IMR-90 (cell line): ENCODE results near the gene HSF2BP. TPM values are rescaled to one million over a fixed set of nuclear protein-coding genes. Genes with fewer than 3 reads are reported as not detected.

Experiments
- ATAC-seq: fragments of 200-7000 bp; cut with Tn5 transposase; 2 replicates; pipeline ENCODE4 v1.9.1; 2020; ENCODE audit warnings: low read depth, mild to moderate bottlenecking, moderate library complexity
- BruUV-seq: library from RNA; stranded (reverse); fragments of 400-500 nt; replicated peaks from 2 replicates; lab custom pipeline; 2021; lab: Mats Ljungman, UMichigan
- CTCF ChIA-PET: fragments of 300-600 bp; formaldehyde crosslinking; extraction: SDS; loops from one replicate; lab custom pipeline; 2021; ENCODE audit warnings: antibody characterized with exemption; lab: Yijun Ruan, JAX
- POLR2A ChIA-PET: fragments of 300-600 bp; sonication (Branson Sonifier 250); formaldehyde crosslinking; loops from one replicate; lab custom pipeline; 2022; ENCODE audit warnings: antibody characterized with exemption; ENCODE audit not compliant: unreplicated experiment; lab: Charles Lee
- DNase-seq: peaks from one replicate; pipeline ENCODE4 v3.0.0; 2013
- H2AFZ ChIP-seq: replicated peaks from 2 replicates; pipeline ENCODE3; 2013; ENCODE audit warnings: low read length, mild to moderate bottlenecking; ENCODE audit not compliant: poor library complexity
- H2AK5ac ChIP-seq: 2 replicates; pipeline ENCODE4 v1.6.1; 2013; ENCODE audit warnings: low read depth, low read length, inconsistent platforms
- H2AK9ac ChIP-seq: replicated peaks from 2 replicates; pipeline ENCODE3; 2013; ENCODE audit warnings: mild to moderate bottlenecking, low read depth, low read length, moderate library complexity; ENCODE audit not compliant: poor library complexity
- H2BK120ac ChIP-seq: 2 replicates; pipeline ENCODE4 v1.6.1; 2013; ENCODE audit warnings: low read depth, low read length, inconsistent platforms
- H2BK15ac ChIP-seq: 3 replicates; pipeline ENCODE4 v1.6.1; 2013; ENCODE audit warnings: low read depth, low read length, inconsistent platforms
- H2BK20ac ChIP-seq: 2 replicates; pipeline ENCODE4 v1.6.1; 2013; ENCODE audit warnings: low read depth, mild to moderate bottlenecking, inconsistent platforms, low read length, moderate library complexity
- H2BK5ac ChIP-seq: 2 replicates; pipeline ENCODE4 v1.6.1; 2013; ENCODE audit warnings: mild to moderate bottlenecking, low read depth, low read length, inconsistent platforms; ENCODE audit not compliant: poor library complexity, severe bottlenecking
- H3K14ac ChIP-seq: replicated peaks from 2 replicates; pipeline ENCODE4 v1.6.1; 2013; ENCODE audit warnings: low read depth, low read length, inconsistent platforms
- H3K18ac ChIP-seq: 2 replicates; pipeline ENCODE4 v1.6.1; 2013; ENCODE audit warnings: low read depth, low read length, control low read depth
- H3K23ac ChIP-seq: 2 replicates; pipeline ENCODE4 v1.6.1; 2013; ENCODE audit warnings: low read depth, low read length, inconsistent platforms
- H3K27ac ChIP-seq: 2 replicates; pipeline ENCODE4 v1.5.1; 2013; ENCODE audit warnings: mild to moderate bottlenecking, control low read depth, low read length; ENCODE audit not compliant: insufficient read depth
- H3K27me3 ChIP-seq: 2 replicates; pipeline ENCODE4 v1.6.1; 2013; ENCODE audit warnings: low read length; ENCODE audit not compliant: control insufficient read depth, insufficient read depth
- H3K36me3 ChIP-seq: 2 replicates; pipeline ENCODE4 v1.6.1; 2013; ENCODE audit warnings: low read length, mixed read lengths; ENCODE audit not compliant: control insufficient read depth, insufficient read depth
- H3K4ac ChIP-seq: 2 replicates; pipeline ENCODE4 v1.6.1; 2013; ENCODE audit warnings: low read depth, low read length, inconsistent platforms
- H3K4me1 ChIP-seq: 2 replicates; pipeline ENCODE4 v1.6.1; 2013; ENCODE audit warnings: low read length, mixed read lengths; ENCODE audit not compliant: control insufficient read depth, insufficient read depth
- H3K4me2 ChIP-seq: 2 replicates; pipeline ENCODE4 v1.6.1; 2013; ENCODE audit warnings: low read depth, mild to moderate bottlenecking, control low read depth, low read length, moderate library complexity
- H3K4me3 ChIP-seq: 2 replicates; pipeline ENCODE4 v1.5.1; 2013; ENCODE audit warnings: low read depth, mild to moderate bottlenecking, control low read depth, low read length, moderate library complexity; ENCODE audit not compliant: insufficient read depth
- H3K56ac ChIP-seq: 2 replicates; pipeline ENCODE4 v1.6.1; 2013; ENCODE audit warnings: low read length, inconsistent platforms; ENCODE audit not compliant: insufficient read depth; ENCODE audit errors: extremely low read depth
- H3K79me1 ChIP-seq, 2 experiments: 2 replicates each; pipeline ENCODE4 v1.6.1; 2013; ENCODE audit warnings: low read length in 2 of 2, inconsistent platforms in 1 of 2, low read depth in 1 of 2
- H3K9ac ChIP-seq: 2 replicates; pipeline ENCODE4 v1.6.1; 2013; ENCODE audit warnings: low read depth, low read length, control low read depth
- H3K9me1 ChIP-seq: 2 replicates; pipeline ENCODE4 v1.6.1; 2013; ENCODE audit warnings: low read length, inconsistent platforms; ENCODE audit not compliant: insufficient read depth
- H3K9me3 ChIP-seq: 2 replicates; pipeline ENCODE4 v1.6.1; 2013; ENCODE audit warnings: low read length; ENCODE audit not compliant: control insufficient read depth, insufficient read depth
- H4K20me1 ChIP-seq: 2 replicates; pipeline ENCODE4 v1.6.1; 2013; ENCODE audit warnings: low read length, inconsistent platforms; ENCODE audit not compliant: insufficient read depth
- H4K5ac ChIP-seq: 2 replicates; pipeline ENCODE4 v1.6.1; 2013; ENCODE audit warnings: mild to moderate bottlenecking, low read depth, low read length, control low read depth
- H4K8ac ChIP-seq, 2 experiments: 2 replicates each; pipeline ENCODE4 v1.6.1; 2013; ENCODE audit warnings: low read depth in 2 of 2, low read length in 2 of 2, control low read depth in 1 of 2, inconsistent platforms in 1 of 2
- H4K91ac ChIP-seq: 2 replicates; pipeline ENCODE4 v1.6.1; 2013; ENCODE audit warnings: low read depth, low read length, inconsistent platforms; ENCODE audit not compliant: insufficient read depth
- CTCF ChIP-seq: conservative IDR thresholded peaks from 2 replicates; pipeline ENCODE4 v1.5.1; 2012; ENCODE audit warnings: mild to moderate bottlenecking, low read depth, low read length, improper control_type of control experiment
- ELK1 ChIP-seq: fragments of 150-350 bp; IDR thresholded peaks from 2 replicates; pipeline ENCODE4 v1.6.1; 2016; ENCODE audit warnings: low read depth, mild to moderate bottlenecking, low read length, moderate library complexity, borderline replicate concordance
- FOS ChIP-seq: fragments of 150-350 bp; IDR thresholded peaks from 2 replicates; pipeline ENCODE4 v1.6.1; 2016; ENCODE audit warnings: low read depth, low read length
- RAD21 ChIP-seq: IDR thresholded peaks from 2 replicates; pipeline ENCODE4 v1.6.1; 2012; ENCODE audit warnings: low read length, improper control_type of control experiment
- SMC3 ChIP-seq: fragments of 150-350 bp; IDR thresholded peaks from 2 replicates; pipeline ENCODE4 v1.6.1; 2016; ENCODE audit warnings: low read depth, mild to moderate bottlenecking, antibody characterized with exemption, low read length, moderate library complexity
- WGBS, 2 experiments: methylation state at CpG; one replicate each; pipeline versions ENCODE4 v1.1.5 to v1.1.7; 2013; ENCODE audit warnings: missing lambda C conversion rate in 2 of 2; ENCODE audit not compliant: insufficient read length in 1 of 2; ENCODE audit errors: extremely low coverage in 2 of 2; 5-methylcytosine and 5-hydroxymethylcytosine counted together
- dilution Hi-C: fragments of 300-500 bp; cut with HindIII; formaldehyde crosslinking; loops from one replicate; pipeline ENCODE4 v1.14.3; 2018; ENCODE audit warnings: low sequenced_read_pairs; ENCODE audit not compliant: unreplicated experiment
- in situ Hi-C: fragments of 300-500 bp; cut with MboI; formaldehyde crosslinking; loops from 3 replicates; pipeline ENCODE4 v1.14.3; 2019; ENCODE audit warnings: low sequenced_read_pairs, inconsistent platforms, mixed read lengths
- intact Hi-C: fragments of 100-400 bp; cut with micrococcal nuclease; formaldehyde crosslinking; loops from 2 replicates; pipeline ENCODE4 v1.10.0; 2022
- polyA plus RNA-seq, 3 experiments: library from polyadenylated mRNA; depleted of rRNA; stranded (reverse); fragments of >200 nt; gene quantifications; 2 replicates each; pipeline ENCODE4 v1.2.3, GENCODE V29; 2012; ENCODE audit warnings: low replicate concordance in 1 of 3
- total RNA-seq: library from RNA; depleted of rRNA; stranded (reverse); fragments of >200 nt; gene quantifications from 2 replicates; pipeline ENCODE4 v1.2.3, GENCODE V29; 2012

HSF2BP gene
- total and polyA plus RNA-seq, 2 of the 4 experiments (the other 2 are of a cell fraction): 0.87 to 0.90 TPM

GRCh38 chr21:43619856-43620255, 39.4 kb downstream of the HSF2BP start:
- H3K18ac ChIP-seq: no peak overlapping the region
- intact Hi-C loops: no loop called here
- H4K8ac ChIP-seq: no peak overlapping the region
- in situ Hi-C loops: no loop called here
- H4K5ac ChIP-seq: no peak overlapping the region
- H3K27me3 ChIP-seq: no peaks in the 10 kb centered on the region; the same call in 1 of the 2 replicates
- no peak overlapping the region for H2BK15ac ChIP-seq
- no peak overlapping the region for H2AFZ ChIP-seq
- no peak overlapping the region for H3K9ac ChIP-seq
- H2BK20ac ChIP-seq: no peak overlapping the region; the same call in 1 of the 2 replicates
- H3K4me2 ChIP-seq: no peak overlapping the region
- H3K27ac ChIP-seq: no peak overlapping the region
- ATAC-seq (no peak), DNase-seq (no peak)
- H3K36me3 ChIP-seq: no peaks in the 10 kb centered on the region
- TF ChIP-seq CTCF (peak; percentile 27), SMC3 (0 out of 2 replicates have a peak, but pooled peaks have one; percentile 5), RAD21 (peak; percentile 43), FOS (no peak), ELK1 (no peak)
- no TSS peak for BruUV-seq
- dilution Hi-C loops: no loop called here
- no peak overlapping the region for H3K4me3 ChIP-seq
- no peak overlapping the region for H3K4ac ChIP-seq
- H3K79me1 ChIP-seq: no peaks in the 10 kb centered on the region
- no peak overlapping the region for H2BK120ac ChIP-seq
- ChIA-PET POLR2A (no interaction called here), CTCF (interaction anchor here (0.9 kb wide), 1 partner anchor 15 kb away, joined by 4 read pairs; no protein-coding TSS in a partner anchor)
- no peak overlapping the region for H2AK9ac ChIP-seq
- H3K14ac ChIP-seq: no peak overlapping the region
- H2BK5ac ChIP-seq: no peak overlapping the region
- H3K4me1 ChIP-seq: peaks cover under 1% of the 10 kb centered on the region; the same call in 1 of the 2 replicates
- WGBS, 2 experiments: no CpG with 5 or more reads among the region's 4 CpGs
- no peak overlapping the region for H3K56ac ChIP-seq
- H3K9me1 ChIP-seq: no peaks in the 10 kb centered on the region
- H3K23ac ChIP-seq: no peak overlapping the region
- H2AK5ac ChIP-seq: no peak overlapping the region
- no peak overlapping the region for H4K91ac ChIP-seq
- H3K9me3 ChIP-seq: peaks cover 9% of the 10 kb centered on the region
- no peaks in the 10 kb centered on the region for H4K20me1 ChIP-seq
